Activated CD8-positive, alpha-beta memory T cell treated with anti-CD3 and anti-CD28 coated beads for 48 hours (primary cell): ENCODE results near the gene TDRD9.

Source experiments
- DNase-seq, 3 experiments: peaks; one replicate each; pipeline ENCODE4 v3.0.0-alpha.2; 2020; ENCODE audit warnings: low read depth in 2 of 3, low spot score in 2 of 3

TDRD9 gene

DNA sequence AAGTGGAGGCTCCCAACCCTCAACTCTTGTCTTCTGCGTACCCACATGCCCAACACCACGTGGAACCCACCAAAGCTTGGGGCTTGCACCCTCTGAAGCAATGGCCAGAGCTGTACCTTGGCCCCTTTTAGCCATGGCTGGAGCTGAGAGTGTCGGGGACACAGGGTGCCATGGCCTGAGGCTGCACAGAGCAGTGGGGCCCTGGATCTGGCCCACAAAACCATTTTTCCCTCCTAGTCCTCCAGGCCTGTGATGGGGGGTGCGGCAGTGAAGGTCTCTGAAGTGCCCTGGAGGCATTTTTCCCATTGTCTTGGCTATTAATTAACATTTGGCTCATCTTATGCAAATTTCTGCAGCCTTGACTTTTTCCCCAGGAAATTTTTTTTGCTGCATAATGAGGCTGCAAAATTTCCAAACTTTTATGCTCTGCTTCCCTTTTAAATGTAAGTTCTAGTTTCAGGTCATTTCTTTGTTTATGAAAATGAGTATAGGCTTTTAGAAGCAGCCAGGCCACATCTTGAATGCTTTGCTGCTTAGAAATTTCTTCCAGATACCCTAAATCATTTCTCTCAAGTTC, 138.6 kb downstream of the TDRD9 start:
- DNase-seq, result no peak

DNA sequence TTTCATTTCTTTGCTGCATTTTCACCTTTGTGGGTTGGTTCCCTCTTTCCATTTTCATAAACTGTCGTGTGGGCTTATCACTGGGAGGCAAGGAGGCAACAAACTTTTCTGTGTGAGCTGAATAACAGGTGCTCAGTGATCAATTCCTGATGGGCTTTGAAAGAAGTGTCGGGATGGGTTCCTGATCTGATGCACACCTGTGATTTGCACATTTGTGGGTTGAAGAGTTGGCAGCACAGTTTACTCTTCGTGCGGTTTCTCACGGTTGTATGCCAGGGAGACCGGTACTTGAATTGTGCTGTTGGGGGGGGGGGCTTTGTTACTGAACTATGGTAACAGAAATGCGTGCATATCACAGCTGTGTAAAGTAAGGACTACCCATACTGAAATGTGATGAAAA, 141.3 kb downstream of the TDRD9 start:
- no peak for DNase-seq

DNA sequence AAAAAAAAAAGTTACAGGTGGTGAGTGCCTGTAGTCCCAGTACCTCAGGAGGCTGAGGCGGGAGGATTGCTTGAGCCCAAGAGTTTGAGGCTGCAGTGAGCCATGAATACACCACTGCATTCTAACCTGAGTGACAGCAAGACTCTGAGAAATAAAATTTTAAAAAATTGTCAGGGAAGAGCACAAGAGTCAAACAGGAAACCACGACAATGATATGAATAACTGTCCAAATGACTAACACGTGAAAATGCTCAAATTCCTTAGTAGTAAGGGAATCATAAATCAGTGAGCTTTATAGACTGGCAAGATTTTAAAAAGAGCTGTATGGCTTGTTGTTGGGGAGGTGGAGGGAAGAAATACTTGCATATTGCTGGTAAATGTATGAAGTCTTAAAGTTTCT, 144.3 kb downstream of the TDRD9 start:
- DNase-seq, result no peak

DNA sequence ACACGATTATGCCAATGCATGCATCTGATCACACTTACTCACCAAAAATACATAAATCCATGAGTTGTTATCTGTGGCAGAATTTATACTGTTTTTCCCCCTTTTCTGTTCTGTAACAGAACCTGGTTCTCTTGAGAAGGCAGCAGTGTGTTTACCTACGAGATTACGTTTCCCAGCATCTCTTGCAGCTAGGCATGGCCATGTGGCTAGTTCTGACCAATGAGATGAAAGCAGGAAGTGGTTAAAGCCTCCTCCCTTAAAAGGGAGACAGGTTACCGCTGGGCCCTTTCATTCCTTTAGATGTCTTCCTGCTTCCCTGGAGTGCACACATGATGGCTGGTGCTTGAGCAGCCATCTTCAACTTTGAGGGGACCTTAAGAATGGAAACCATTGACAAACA, 145.5 kb downstream of the TDRD9 start:
- no peak for DNase-seq

DNA sequence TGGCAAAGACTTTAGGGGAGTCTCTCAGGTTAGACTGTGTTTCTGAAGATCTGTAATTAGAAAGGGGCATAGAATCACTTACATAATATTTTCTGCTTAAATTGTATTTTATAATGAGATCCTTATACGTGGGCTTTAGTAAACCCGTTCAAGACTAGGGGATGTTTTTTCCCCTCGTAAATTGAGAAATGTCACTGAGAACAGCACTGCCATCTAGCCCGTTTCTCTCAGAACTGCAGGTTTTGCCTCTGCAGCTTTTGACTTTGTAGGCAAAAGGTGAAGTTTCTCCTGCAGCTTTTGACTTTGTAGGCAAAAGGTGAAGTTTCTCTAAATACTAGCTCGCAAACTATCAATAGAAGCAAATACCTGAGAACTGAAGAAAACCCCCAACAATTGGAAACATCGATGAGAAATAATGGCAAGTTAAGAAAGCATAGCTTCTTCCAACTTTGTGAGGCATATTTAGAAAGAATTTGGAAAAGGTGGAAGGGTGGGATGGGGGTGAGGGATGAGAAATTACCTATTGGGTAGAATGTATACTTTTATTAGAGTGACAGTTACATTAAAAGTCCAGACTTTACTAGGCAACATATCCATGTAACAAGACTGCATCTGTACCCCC, 147.4 kb downstream of the TDRD9 start:
- no peak for DNase-seq

DNA sequence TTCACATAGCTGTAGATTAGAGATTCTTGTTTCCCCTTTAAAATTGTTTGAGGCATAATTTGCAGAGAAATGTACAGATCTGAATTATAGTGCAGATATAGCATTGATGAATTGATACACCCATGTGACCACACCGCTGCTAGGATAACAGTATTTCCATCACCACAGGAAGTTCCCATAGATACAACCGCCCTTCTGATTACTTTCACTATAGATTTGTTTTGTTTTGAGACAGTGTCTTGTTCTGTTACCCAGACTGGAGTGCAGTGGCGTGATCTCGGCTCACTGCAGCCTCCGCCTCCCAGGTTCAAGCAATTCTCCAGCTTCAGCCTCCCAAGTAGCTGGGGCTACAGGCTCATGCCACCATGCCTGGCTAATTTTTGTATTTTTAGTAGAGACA, 148.5 kb downstream of the TDRD9 start:
- no peak for DNase-seq

DNA sequence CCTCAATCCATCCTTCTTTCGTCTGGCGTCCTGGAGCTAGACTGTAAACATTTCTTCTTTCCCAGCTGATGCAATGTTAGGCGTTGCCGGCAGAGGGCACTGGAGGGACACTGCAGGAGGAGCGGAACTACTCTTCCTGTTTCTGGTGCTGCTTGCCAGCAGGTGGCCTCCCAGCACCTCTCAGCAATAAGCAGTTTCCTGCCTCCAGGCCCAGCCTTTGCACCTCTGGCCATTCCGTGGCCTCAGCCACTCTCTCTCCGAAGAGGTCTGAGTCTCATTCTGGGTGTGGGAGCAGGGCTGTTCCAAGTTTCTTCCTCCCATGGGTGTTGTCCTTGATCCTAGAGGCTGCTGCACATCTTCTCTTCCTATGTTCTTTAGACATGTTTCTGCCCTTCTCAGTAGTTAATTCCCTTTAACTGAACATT, 149.8 kb downstream of the TDRD9 start:
- peak; percentile 58 to 75 (median 65) for DNase-seq

DNA sequence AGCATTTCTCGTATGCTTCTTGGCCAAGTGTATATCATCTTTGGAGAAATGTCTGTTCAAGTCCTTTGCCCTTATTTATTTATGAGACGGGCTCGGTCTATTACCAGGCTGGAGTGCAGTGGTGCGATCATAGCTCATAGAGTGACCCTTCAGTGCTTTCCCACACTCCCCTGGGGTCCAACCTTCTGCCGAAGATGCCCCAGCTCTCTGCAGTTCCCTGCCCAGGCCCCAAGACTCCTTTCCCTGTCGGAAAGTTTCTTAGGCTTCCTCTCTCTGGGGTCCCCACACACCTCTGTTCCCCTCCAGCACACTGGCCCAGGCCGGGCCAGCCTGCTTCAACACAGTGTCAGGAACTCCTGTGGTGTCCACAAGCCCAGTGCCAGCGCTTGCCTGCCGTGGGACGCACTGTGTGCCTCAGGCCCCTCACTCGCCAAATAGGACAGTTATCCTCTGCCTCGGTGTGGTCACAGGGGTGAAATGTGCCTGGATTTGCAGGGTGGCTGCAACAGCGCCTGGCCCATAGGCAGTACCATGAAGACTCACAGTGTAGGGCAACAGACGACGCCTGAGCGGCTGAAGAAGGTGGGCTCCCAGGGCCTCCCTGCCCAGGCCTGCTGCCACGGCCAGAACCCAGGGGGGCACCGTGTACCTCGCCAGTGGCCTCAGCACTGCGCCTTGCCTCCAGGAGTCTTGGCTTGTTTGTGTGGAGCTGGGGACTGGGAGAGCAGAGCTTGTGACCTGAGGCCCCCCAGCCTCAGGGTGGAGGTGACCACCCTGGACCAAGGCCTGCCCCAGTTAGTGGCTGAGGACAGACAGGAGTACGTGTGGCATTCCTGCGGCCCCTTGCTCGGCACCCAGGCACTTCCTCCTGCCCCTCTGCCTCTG, 152.4 kb downstream of the TDRD9 start:
- no peak for DNase-seq

DNA sequence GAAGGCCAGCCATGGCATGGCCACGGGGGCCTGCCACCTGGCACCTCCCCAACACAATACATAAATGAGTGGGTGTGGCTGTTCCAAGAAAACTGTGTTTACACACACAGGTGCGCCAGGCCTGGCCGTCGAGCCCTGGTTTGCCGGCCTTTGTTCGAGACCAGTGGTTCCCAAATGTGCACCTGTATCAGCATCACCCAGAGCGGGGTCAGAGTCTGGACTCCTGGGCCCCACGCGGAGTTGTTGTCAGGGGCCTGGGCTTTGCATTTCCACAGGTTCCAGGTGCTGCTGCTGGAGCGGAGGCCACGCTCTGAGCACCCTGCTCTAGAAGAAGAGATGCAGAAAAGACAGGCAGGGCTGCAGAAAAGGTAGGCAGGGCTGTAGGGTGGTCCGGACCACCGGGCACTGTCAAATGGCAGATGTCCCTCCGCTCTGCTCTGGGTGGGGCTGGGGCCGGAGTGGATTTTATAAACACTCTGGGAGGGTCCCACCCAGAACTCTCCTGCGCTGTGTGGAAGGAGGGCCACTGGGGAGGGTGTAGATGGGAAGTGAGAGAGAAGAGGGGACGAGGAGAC, 153.1 kb downstream of the TDRD9 start:
- DNase-seq, result no peak

DNA sequence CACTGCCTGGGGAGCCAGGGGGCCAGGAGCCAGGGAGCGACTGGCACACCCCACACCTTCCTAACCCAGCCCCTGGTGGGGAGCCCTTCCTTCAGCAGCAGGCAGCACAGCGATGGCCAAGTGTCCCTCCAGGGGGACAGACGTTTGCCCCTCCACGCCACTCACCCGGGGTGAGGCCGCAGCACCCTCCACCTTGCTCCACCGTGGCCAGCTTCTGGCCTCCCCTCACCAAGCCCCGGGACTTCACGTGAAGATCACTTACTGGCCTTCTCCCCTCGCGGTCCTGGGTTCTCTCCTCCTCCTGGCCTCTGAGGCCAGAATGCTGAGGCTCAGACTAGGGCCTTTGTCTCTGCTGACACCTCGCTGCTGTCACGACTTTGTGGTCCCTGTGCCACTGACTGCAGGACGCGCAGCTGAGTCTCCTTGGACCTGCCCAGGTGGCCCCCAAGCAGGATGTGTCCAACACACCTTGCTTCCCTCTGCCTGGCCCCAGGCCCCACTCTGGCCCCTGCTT, 153.8 kb downstream of the TDRD9 start:
- no peak for DNase-seq

DNA sequence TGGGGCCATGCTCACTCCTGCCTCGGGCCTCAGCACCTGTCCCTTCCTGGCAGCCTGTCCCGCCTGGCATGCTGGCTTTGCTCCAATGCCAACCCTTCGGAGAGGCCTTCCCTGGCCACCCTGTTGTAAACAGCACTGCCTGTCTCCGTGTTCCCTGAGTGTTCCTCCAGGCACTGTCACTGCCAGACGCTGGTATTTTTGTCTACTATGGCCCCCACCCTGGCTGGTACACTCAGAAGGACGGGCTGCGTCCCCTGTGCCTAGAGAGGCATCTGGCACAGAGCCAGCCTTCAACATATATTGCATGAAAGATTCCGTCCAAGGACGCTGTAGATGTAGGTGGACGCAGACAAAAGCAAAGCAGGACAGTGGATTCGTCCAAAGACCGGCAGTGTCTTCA, 154.6 kb downstream of the TDRD9 start:
- DNase-seq, result no peak

DNA sequence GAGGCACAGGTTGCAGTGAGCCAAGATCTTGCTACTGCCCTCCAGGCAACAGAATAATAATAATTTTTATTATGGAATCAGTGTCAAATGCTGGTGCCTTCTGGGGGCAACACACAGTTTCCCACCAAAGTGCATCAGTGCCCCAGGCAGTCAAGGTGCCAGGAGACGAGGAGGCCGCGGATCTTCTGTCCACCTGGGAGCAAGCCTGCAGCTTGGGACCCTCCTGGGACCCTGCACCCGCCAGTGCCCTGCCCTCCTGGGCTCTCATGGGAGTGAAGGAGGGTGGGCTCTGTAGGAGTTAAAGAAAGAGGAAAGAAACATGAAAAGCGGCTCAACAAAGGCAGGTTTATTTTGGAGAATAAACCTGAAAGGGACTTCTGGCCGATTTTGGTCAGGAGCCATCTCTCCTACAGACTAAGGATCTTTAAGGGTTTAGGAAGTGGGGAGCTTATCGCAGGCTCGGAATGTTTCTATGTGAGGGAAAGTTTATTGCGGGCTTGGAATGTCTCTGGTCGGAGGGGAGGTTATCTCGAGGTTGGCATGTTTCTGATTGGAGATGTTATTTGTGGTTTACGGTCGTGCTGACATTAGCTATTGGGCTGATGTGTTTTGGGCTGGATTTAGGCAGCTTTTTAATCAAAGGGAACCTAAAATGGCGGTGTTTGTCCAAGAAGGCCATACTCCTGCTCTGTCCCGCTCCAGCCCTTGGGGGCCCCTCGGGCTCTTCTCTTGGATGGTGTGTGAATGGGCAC, 156.2 kb downstream of the TDRD9 start:
- no peak for DNase-seq

DNA sequence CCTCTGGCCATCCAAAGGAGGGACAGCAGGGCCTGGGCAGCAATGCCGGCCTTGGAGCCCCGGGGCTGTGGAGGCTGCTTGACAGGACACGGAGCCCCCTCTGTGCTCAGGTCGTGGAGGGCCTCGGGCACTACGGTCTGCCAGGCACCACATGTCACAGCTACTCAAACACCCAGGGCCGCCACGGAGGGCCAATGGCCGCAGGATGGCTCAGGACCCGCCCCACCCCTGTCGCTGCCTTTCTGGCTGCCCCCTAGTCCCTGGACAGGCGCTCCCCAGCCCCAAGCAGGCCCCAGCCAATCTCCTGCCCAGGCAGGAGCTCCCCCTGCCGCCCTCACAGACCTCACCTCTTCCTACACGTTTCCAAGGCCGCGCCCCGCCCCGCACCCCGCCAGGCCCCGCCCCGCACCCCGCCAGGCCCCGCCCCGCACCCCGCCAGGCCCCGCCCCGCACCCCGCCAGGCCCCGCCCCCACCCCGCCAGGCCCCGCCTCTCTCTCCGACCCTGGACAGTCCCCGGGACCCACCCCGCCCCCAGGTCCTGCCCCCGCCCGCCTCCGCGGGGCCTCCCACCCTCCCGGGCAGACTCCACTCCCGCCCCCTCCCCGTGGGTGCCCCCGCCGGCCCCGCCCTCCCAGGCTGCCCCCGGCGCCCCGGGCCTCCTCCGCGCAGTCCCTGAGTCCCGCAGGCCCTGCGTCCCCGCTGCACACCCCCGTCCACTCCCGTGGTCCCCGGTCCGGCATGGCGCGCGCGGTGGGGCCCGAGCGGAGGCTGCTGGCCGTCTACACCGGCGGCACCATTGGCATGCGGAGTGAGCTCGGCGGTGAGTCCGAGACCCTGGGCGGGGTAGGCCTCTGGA, 157.0 kb downstream of the TDRD9 start, which contains the start of gene ASPG:
Gene ASPG (plus strand): TSS at position 669 of the 857 bp plus-strand sequence. CDS start 71 bp downstream, at position 740.
- no peak for DNase-seq

DNA sequence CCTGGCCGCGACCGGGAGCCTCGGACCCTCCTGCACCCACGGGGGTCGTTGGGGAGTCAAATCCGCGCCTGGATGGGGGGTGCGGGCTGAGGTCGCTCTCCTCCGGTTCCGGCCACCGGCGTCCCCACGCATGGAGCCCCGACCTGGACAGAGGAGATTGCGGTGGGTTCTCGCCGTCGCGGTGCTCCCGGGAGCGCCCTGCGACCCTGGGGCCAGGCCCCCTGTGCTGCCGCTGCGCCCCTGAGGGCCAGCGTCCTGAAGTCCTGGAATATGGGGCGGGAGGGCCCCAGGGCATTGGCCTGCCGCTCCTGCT, 157.6 kb downstream of the TDRD9 start:
- DNase-seq, result no peak

DNA sequence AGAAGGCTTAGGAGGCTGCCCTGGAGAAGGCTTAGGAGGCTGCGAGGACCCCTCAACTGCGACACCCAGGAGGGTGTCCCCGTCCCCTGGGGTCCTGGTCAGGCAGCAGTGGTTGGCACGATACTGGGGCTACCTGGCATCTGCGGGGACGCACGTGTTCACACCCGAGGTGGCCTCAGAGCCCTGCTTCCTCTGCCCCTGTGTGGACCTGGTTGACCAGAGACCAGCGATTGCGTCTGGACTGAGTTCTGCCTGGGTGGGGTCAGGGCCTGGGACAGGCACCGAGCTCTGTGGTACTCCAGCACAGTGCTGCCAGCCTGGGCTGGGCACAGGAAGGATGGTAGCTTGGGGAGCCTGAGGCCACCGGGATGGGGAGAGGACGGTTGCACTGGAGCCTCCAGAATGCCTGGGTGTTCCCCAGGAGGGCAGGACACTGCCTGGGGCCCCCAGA, 158.0 kb downstream of the TDRD9 start:
- DNase-seq, result no peak

DNA sequence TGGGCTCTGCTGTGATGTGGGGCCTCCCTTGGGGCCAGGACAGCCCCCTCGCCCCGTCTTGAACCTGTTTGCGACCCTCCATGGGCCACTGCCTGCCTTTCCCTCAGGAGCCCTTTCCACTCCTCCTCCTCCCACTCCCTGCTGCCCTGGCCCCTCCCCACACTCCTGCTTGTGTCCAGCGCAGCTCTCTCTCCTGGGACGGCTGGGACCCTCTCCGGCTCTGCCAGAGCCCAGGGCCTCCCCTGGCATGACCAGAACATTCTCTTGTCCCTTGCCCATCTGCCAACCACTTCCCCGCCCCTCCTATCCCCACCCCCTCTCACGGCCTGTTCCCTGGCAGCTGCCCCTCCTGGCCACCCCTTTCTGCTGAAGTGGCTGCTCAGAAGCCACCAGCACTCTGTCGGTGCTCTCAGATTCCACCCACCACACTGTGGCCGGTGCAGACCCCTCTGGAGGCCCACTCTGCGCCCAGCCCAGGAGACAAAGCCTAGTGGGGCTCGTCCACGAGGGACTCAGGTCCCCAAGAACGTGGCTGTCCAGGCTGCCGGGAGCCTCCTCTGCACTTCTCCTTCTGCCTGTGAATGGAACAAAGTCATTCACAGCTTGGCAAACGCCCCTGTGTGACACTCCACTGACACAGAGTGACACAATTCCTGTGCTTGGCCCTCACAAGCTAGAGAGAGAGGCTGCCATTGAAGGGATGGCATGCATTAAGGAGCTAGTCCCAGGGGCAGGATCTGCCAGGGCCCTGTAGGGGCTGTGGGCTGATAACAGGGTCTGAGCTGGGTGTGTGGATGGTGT, 158.6 kb downstream of the TDRD9 start:
- no peak for DNase-seq

DNA sequence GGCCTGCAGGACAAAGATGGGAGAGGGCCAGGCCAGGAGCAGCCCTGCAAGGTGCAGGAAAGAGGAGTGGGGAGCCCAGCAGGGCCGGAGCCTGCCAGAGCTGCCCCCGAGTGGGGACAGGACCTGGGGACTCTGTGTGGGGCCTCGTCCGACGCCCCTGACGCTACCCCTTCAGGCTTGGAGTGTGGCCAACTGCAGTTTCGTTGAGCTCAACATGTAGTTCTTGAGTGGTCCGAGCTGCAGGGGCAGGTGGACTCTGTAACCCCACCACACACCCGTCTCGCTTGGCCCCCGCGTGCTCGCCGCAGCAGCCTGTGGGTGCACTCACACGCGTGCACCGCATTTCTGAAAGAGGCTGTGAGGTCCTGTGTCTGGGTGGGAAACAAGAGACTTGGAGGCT, 159.2 kb downstream of the TDRD9 start:
- DNase-seq, result no peak

DNA sequence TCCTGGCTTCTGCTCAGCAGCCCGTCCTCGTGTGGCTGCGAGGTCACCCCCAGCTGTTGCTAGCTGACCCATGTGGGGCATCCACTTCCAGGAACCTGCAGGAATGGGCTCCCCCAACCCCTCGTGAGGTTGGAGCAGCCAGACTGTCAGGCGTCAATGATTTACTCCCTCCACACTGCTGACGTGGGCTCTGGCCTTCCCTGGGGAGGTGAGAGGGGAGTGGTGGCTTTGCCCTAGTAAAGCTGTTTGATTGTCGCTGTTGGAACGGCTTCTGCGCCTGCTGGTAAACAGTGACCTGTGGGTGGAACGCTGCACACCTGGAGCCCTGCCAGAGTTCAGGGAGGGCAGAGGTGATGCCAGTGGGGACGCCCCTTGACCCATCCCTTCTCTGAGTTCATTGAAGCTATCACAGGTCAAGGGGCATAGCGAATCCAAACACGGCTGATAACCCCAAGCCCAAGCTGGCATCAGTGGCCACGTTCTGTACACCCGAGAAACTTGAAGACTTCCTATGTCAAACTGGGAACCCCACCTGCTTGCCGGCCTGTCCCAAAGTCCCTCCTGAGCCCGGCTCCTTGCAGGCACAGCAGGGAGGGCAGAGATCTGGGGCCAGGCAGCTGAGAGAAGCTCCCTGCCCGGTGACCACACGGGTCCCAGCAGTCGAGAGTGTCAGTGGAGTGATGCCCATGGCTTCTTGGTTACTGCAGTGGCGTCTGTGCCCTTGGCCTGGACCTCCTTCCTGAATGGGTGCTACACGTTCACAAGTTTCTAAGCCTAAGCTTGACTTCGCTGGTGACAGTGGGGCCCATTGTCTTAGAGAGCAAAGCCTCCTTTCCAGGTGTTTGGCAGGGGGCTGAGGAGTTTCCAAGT, 160.0 kb downstream of the TDRD9 start:
- no peak for DNase-seq
